Measurements from ENCODE around the gene MNAT1.

MNAT1 gene

GRCh38 chr14:60971271-60971670, 236.7 kb downstream of the MNAT1 start:
- peaks cover 8% of the 10 kb centered on the region for H3K36me3 ChIP-seq (replicated peaks)
- H3K27me3 ChIP-seq (replicated peaks), result no peaks in the 10 kb centered on the region
- in situ Hi-C loops (cut with HindIII; ENCODE audit: low pct_ligation_motif_present, low sequenced_read_pairs), result no loop called here
- H3K27ac ChIP-seq, result no peak overlapping the region
- TF ChIP-seq CTCF (IDR thresholded peaks at IDR 0.05; ENCODE audit: low read depth, low read length, missing control alignments), result no peak
- no peak for DNase-seq
- no peak overlapping the region for H3K4me3 ChIP-seq (ENCODE audit: low read depth, low read length)

GRCh38 chr14:60972295-60972694, 237.7 kb downstream of the MNAT1 start:
- Histone ChIP-seq H3K27me3 (replicated peaks) (no peaks in the 10 kb centered on the region), H3K4me3 (ENCODE audit: low read depth, low read length) (no peak overlapping the region), H3K27ac (no peak overlapping the region), H3K36me3 (replicated peaks) (peaks cover 9% of the 10 kb centered on the region)
- no peak for DNase-seq
- in situ Hi-C loops (cut with HindIII; ENCODE audit: low pct_ligation_motif_present, low sequenced_read_pairs), result no loop called here
- TF ChIP-seq CTCF (IDR thresholded peaks at IDR 0.05; ENCODE audit: low read depth, low read length, missing control alignments), result no peak

GRCh38 chr14:60973070-60973469, 238.5 kb downstream of the MNAT1 start:
- in situ Hi-C loops (cut with HindIII; ENCODE audit: low pct_ligation_motif_present, low sequenced_read_pairs), result no loop called here
- Histone ChIP-seq H3K36me3 (replicated peaks) (peaks cover 9% of the 10 kb centered on the region), H3K4me3 (ENCODE audit: low read depth, low read length) (no peak overlapping the region), H3K27ac (no peak overlapping the region), H3K27me3 (replicated peaks) (no peaks in the 10 kb centered on the region)
- no peak for TF ChIP-seq CTCF (IDR thresholded peaks at IDR 0.05; ENCODE audit: low read depth, low read length, missing control alignments)
- no peak for DNase-seq

- in situ Hi-C loops (cut with HindIII; ENCODE audit: low pct_ligation_motif_present, low sequenced_read_pairs), result no loop called here
- peaks cover 9% of the 10 kb centered on the region for H3K36me3 ChIP-seq (replicated peaks)
- DNase-seq, result no peak
- no peak overlapping the region for H3K4me3 ChIP-seq (ENCODE audit: low read depth, low read length)
- TF ChIP-seq CTCF (IDR thresholded peaks at IDR 0.05; ENCODE audit: low read depth, low read length, missing control alignments), result no peak
- H3K27me3 ChIP-seq (replicated peaks), result no peaks in the 10 kb centered on the region
- H3K27ac ChIP-seq, result no peak overlapping the region
Observed at GRCh38 chr14:60974090-60974651, 239.6 kb downstream of the MNAT1 start.

GRCh38 chr14:60975551-60975950, 241.0 kb downstream of the MNAT1 start:
- in situ Hi-C loops (cut with HindIII; ENCODE audit: low pct_ligation_motif_present, low sequenced_read_pairs), result no loop called here
- Histone ChIP-seq H3K36me3 (replicated peaks) (peaks cover 9% of the 10 kb centered on the region), H3K27ac (no peak overlapping the region), H3K27me3 (replicated peaks) (no peaks in the 10 kb centered on the region), H3K4me3 (ENCODE audit: low read depth, low read length) (no peak overlapping the region)
- TF ChIP-seq CTCF (IDR thresholded peaks at IDR 0.05; ENCODE audit: low read depth, low read length, missing control alignments), result no peak
- no peak for DNase-seq

GRCh38 chr14:60977847-60978246, 243.3 kb downstream of the MNAT1 start:
- H3K4me3 ChIP-seq (ENCODE audit: low read depth, low read length), result no peak overlapping the region
- peaks cover 9% of the 10 kb centered on the region for H3K36me3 ChIP-seq (replicated peaks)
- no peaks in the 10 kb centered on the region for H3K27me3 ChIP-seq (replicated peaks)
- TF ChIP-seq CTCF (IDR thresholded peaks at IDR 0.05; ENCODE audit: low read depth, low read length, missing control alignments), result no peak
- in situ Hi-C loops (cut with HindIII; ENCODE audit: low pct_ligation_motif_present, low sequenced_read_pairs), result no loop called here
- no peak for DNase-seq
- no peak overlapping the region for H3K27ac ChIP-seq

All from brain microvascular endothelial cell (primary cell).